ENCODE measurements around the gene JMJD6.

The JMJD6 gene

GRCh38 chr17:76697702-76698465 lies 28.5 kb downstream of the JMJD6 start:
- DNase-seq (ENCODE audit: low read depth, low spot score), result no peak

- DNase-seq (ENCODE audit: low read depth, low spot score), result no peak
These were observed 29.4 kb downstream of the JMJD6 start for GRCh38 chr17:76696763-76697701.

- DNase-seq (ENCODE audit: low read depth, low spot score), result no peak
These were observed 31.2 kb downstream of the JMJD6 start for GRCh38 chr17:76695059-76695831.

GRCh38 chr17:76691379-76692191 lies 34.8 kb downstream of the JMJD6 start:
- no peak for DNase-seq (ENCODE audit: low read depth, low spot score)

- DNase-seq (ENCODE audit: low read depth, low spot score), result no peak
These were observed 35.7 kb downstream of the JMJD6 start for GRCh38 chr17:76690596-76691280.

- DNase-seq (ENCODE audit: low read depth, low spot score), result no peak
These were observed 36.5 kb downstream of the JMJD6 start for GRCh38 chr17:76689859-76690258.

- DNase-seq (ENCODE audit: low read depth, low spot score), result no peak
These were observed 38.2 kb downstream of the JMJD6 start for GRCh38 chr17:76688165-76688622.

GRCh38 chr17:76687298-76688164 lies 38.9 kb downstream of the JMJD6 start:
- no peak for DNase-seq (ENCODE audit: low read depth, low spot score)

- DNase-seq (ENCODE audit: low read depth, low spot score), result no peak
These were observed 39.7 kb downstream of the JMJD6 start for GRCh38 chr17:76686538-76687297.

GRCh38 chr17:76685846-76686245 lies 40.6 kb downstream of the JMJD6 start:
- DNase-seq (ENCODE audit: low read depth, low spot score), result no peak

GRCh38 chr17:76685366-76685765 lies 41.0 kb downstream of the JMJD6 start:
- DNase-seq (ENCODE audit: low read depth, low spot score), result no peak

GRCh38 chr17:76684756-76685155 lies 41.6 kb downstream of the JMJD6 start:
- DNase-seq (ENCODE audit: low read depth, low spot score), result no peak

- DNase-seq (ENCODE audit: low read depth, low spot score), result no peak
These were observed 42.3 kb downstream of the JMJD6 start for GRCh38 chr17:76683921-76684745.

- DNase-seq (ENCODE audit: low read depth, low spot score), result no peak
These were observed 43.2 kb downstream of the JMJD6 start for GRCh38 chr17:76683011-76683755.

GRCh38 chr17:76682296-76682695 lies 44.1 kb downstream of the JMJD6 start:
- DNase-seq (ENCODE audit: low read depth, low spot score), result no peak

- DNase-seq (ENCODE audit: low read depth, low spot score), result no peak
These were observed 44.9 kb downstream of the JMJD6 start for GRCh38 chr17:76681222-76682137.

Measured in iPS DF 19.7 (cell line).